Measurements from ENCODE around the gene IL4R. TPM values are rescaled to one million over a fixed set of nuclear protein-coding genes. Genes with fewer than 3 reads are reported as not detected.
A peak's percentile ranks its signal among the peaks of the same experiment; 100 is the strongest.

IL4R gene
- total RNA-seq, 1 donor from 2014 or later, result 9.6 TPM

GRCh38 chr16:27401768-27402568, 88.2 kb downstream of the IL4R start, which contains the start of gene IL21R:
Gene IL21R (plus strand): TSS chr16:27402174. CDS start chr16:27430072, 27,898 bp downstream.
- Histone ChIP-seq H2AFZ (replicated peaks) (no peak within 1 kb of the TSS), H3K4me2 (no peak within 1 kb of the TSS), H3K9ac (no peak within 1 kb of the TSS), H3K36me3 (no peaks in the 10 kb centered on the region), H3K27ac (no peak within 1 kb of the TSS), H3F3A (ENCODE audit: low read depth) (no peaks in the 10 kb centered on the region), H3K79me2 (ENCODE audit: low read depth) (no peaks in the 10 kb centered on the region), H3K27me3 (no peaks in the 10 kb centered on the region), H3K4me3 (no peak within 1 kb of the TSS), H4K20me1 (ENCODE audit: low read depth) (no peaks in the 10 kb centered on the region), H3K4me1 (no peaks in the 10 kb centered on the region), H3K9me3 (ENCODE audit: low read depth) (no peaks in the 10 kb centered on the region)
- Mint-ChIP-seq H3K36me3 (no peaks in the 10 kb centered on the region), H3K27me3 (ENCODE audit: insufficient read depth, low read depth) (peaks cover 9% of the 10 kb centered on the region), H3K4me1 (peaks cover 13% of the 10 kb centered on the region), H3K27ac (no peak within 1 kb of the TSS), H3K9me3 (no peaks in the 10 kb centered on the region), H3K4me3 (peak within 1 kb of the TSS; percentile 35)
- DNase-seq (ENCODE audit: low spot score), result peak; percentile 14
- TF ChIP-seq, protein P1, sequence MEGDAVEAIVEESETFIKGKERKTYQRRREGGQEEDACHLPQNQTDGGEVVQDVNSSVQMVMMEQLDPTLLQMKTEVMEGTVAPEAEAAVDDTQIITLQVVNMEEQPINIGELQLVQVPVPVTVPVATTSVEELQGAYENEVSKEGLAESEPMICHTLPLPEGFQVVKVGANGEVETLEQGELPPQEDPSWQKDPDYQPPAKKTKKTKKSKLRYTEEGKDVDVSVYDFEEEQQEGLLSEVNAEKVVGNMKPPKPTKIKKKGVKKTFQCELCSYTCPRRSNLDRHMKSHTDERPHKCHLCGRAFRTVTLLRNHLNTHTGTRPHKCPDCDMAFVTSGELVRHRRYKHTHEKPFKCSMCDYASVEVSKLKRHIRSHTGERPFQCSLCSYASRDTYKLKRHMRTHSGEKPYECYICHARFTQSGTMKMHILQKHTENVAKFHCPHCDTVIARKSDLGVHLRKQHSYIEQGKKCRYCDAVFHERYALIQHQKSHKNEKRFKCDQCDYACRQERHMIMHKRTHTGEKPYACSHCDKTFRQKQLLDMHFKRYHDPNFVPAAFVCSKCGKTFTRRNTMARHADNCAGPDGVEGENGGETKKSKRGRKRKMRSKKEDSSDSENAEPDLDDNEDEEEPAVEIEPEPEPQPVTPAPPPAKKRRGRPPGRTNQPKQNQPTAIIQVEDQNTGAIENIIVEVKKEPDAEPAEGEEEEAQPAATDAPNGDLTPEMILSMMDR (IDR thresholded peaks at IDR 0.05), result no peak
- no peak for TF ChIP-seq EZH2phosphoT487 (IDR thresholded peaks at IDR 0.05)
- TF ChIP-seq EZH2 (IDR thresholded peaks at IDR 0.05), result no peak

GRCh38 chr16:27402569-27402963, 88.8 kb downstream of the IL4R start:
- Mint-ChIP-seq H3K9me3 (no peaks in the 10 kb centered on the region), H3K27ac (no peak overlapping the region), H3K4me3 (no peak overlapping the region), H3K27me3 (ENCODE audit: insufficient read depth, low read depth) (peaks cover 9% of the 10 kb centered on the region), H3K4me1 (peaks cover 13% of the 10 kb centered on the region), H3K36me3 (no peaks in the 10 kb centered on the region)
- Histone ChIP-seq H4K20me1 (ENCODE audit: low read depth) (no peaks in the 10 kb centered on the region), H2AFZ (replicated peaks) (no peak overlapping the region), H3K9ac (no peak overlapping the region), H3K79me2 (ENCODE audit: low read depth) (no peaks in the 10 kb centered on the region), H3F3A (ENCODE audit: low read depth) (no peaks in the 10 kb centered on the region), H3K4me2 (no peak overlapping the region), H3K9me3 (ENCODE audit: low read depth) (no peaks in the 10 kb centered on the region), H3K27ac (no peak overlapping the region), H3K36me3 (no peaks in the 10 kb centered on the region), H3K4me1 (no peaks in the 10 kb centered on the region), H3K4me3 (no peak overlapping the region), H3K27me3 (no peaks in the 10 kb centered on the region)
- TF ChIP-seq EZH2phosphoT487 (IDR thresholded peaks at IDR 0.05), result no peak
- TF ChIP-seq, protein P1 (IDR thresholded peaks at IDR 0.05), result no peak
- no peak for TF ChIP-seq EZH2 (IDR thresholded peaks at IDR 0.05)
- no peak for DNase-seq (ENCODE audit: low spot score)

GRCh38 chr16:27402964-27403600, 89.3 kb downstream of the IL4R start:
- no peaks in the 10 kb centered on the region for H3K79me2 ChIP-seq (ENCODE audit: low read depth)
- H3K9me3 Mint-ChIP-seq, result no peaks in the 10 kb centered on the region
- H3K9ac ChIP-seq, result no peak overlapping the region
- H4K20me1 ChIP-seq (ENCODE audit: low read depth), result no peaks in the 10 kb centered on the region
- no peak overlapping the region for H2AFZ ChIP-seq (replicated peaks)
- no peaks in the 10 kb centered on the region for H3K36me3 Mint-ChIP-seq
- H3K27ac ChIP-seq, result no peak overlapping the region
- TF ChIP-seq EZH2 (IDR thresholded peaks at IDR 0.05) (no peak), EZH2phosphoT487 (IDR thresholded peaks at IDR 0.05) (no peak)
- TF ChIP-seq, protein P1 (IDR thresholded peaks at IDR 0.05), result no peak
- H3K27me3 ChIP-seq, result no peaks in the 10 kb centered on the region
- no peak overlapping the region for H3K4me3 Mint-ChIP-seq
- peaks cover 13% of the 10 kb centered on the region for H3K4me1 Mint-ChIP-seq
- no peaks in the 10 kb centered on the region for H3F3A ChIP-seq (ENCODE audit: low read depth)
- no peaks in the 10 kb centered on the region for H3K36me3 ChIP-seq
- H3K4me1 ChIP-seq, result no peaks in the 10 kb centered on the region
- H3K4me2 ChIP-seq, result no peak overlapping the region
- H3K27me3 Mint-ChIP-seq (ENCODE audit: insufficient read depth, low read depth), result peaks cover 9% of the 10 kb centered on the region
- H3K27ac Mint-ChIP-seq, result no peak overlapping the region
- H3K4me3 ChIP-seq, result no peak overlapping the region
- no peaks in the 10 kb centered on the region for H3K9me3 ChIP-seq (ENCODE audit: low read depth)
- DNase-seq (ENCODE audit: low spot score), result no peak
